B cell (primary cell): Measurements from ENCODE around the gene MLLT3. TPM values are rescaled to one million over a fixed set of nuclear protein-coding genes. Genes with fewer than 3 reads are reported as not detected.

ENCODE experiments used
- ATAC-seq: fragments of 200-7000 bp; cut with Tn5 transposase; one replicate; pipeline ENCODE4 v1.10.0; 2021; ENCODE audit warnings: low read depth, mild to moderate bottlenecking, moderate number of reproducible peaks, moderate library complexity
- CTCF ChIA-PET: fragments of 350-600 bp; sonication (Branson Sonifier 250); formaldehyde crosslinking; loops from one replicate; lab custom pipeline; 2021; ENCODE audit warnings: antibody characterized with exemption, inconsistent platforms; lab: Charles Lee
- POLR2A ChIA-PET: fragments of 350-600 bp; sonication (Branson Sonifier 250); formaldehyde crosslinking; loops from one replicate; lab custom pipeline; 2021; ENCODE audit warnings: antibody characterized with exemption; lab: Charles Lee
- DNase-seq: peaks from one replicate; pipeline ENCODE4 v3.0.0; 2013
- H2AFZ ChIP-seq: 2 replicates; pipeline ENCODE4 v1.6.1; 2012; ENCODE audit warnings: mild to moderate bottlenecking, low read depth, low read length; ENCODE audit not compliant: insufficient read depth, poor library complexity, severe bottlenecking
- H3K27ac ChIP-seq, 2 donors: 1 replicate in 1 of 2; 2 replicates in 1 of 2; pipeline ENCODE4 v1.5.1; 2012 to 2013; ENCODE audit warnings: low read length in 2 of 2, mild to moderate bottlenecking in 2 of 2, moderate library complexity in 1 of 2
- H3K27me3 ChIP-seq, 4 experiments: fragments of 200-600 bp in 1 of 4; sonication (generic) in 1 of 4; replicated peaks in 1 of 4; 1 replicate in 2 of 4; 2 replicates in 2 of 4; pipeline versions ENCODE4 v1.6.1 to v1.7.0; 2013 to 2016; ENCODE audit warnings: low read length in 3 of 4, mild to moderate bottlenecking in 2 of 4, mixed read lengths in 1 of 4, moderate library complexity in 1 of 4; ENCODE audit not compliant: insufficient read depth in 4 of 4, control insufficient read depth in 3 of 4; ENCODE audit errors: control extremely low read depth in 1 of 4
- H3K36me3 ChIP-seq, 2 experiments: replicated peaks in 1 of 2; 1 replicate in 1 of 2; 2 replicates in 1 of 2; pipeline versions ENCODE4 v1.6.1 to v1.7.1; 2013; ENCODE audit warnings: low read length in 1 of 2; ENCODE audit not compliant: insufficient read depth in 2 of 2, control insufficient read depth in 1 of 2; ENCODE audit errors: control extremely low read depth in 1 of 2, extremely low read depth in 1 of 2
- H3K4me1 ChIP-seq, 2 donors: fragments of 200-600 bp in 1 of 2; sonication (generic) in 1 of 2; 1 replicate in 1 of 2; 2 replicates in 1 of 2; pipeline versions ENCODE4 v1.5.1 to v1.6.1; 2013 to 2017; ENCODE audit warnings: low read length in 2 of 2; ENCODE audit not compliant: control insufficient read depth in 2 of 2, insufficient read depth in 2 of 2
- H3K4me2 ChIP-seq: replicated peaks from 2 replicates; pipeline ENCODE3; 2012; ENCODE audit warnings: mild to moderate bottlenecking, low read depth, low read length; ENCODE audit not compliant: poor library complexity, severe bottlenecking
- H3K4me3 ChIP-seq, 5 experiments: fragments of 200-600 bp in 1 of 5; sonication (generic) in 1 of 5; 1 replicate in 3 of 5; 2 replicates in 2 of 5; pipeline versions ENCODE4 v1.5.1 to v1.7.0; 2011 to 2016; ENCODE audit warnings: low read length in 4 of 5, mild to moderate bottlenecking in 4 of 5, low read depth in 2 of 5, control low read depth in 1 of 5, moderate library complexity in 1 of 5; ENCODE audit not compliant: insufficient read depth in 1 of 5; ENCODE audit errors: control extremely low read depth in 1 of 5, extremely low read depth in 1 of 5
- H3K79me2 ChIP-seq: fragments of 200-600 bp; sonication (generic); one replicate; pipeline ENCODE4 v1.6.0; 2016; ENCODE audit warnings: low read length; ENCODE audit not compliant: control insufficient read depth, insufficient read depth
- H3K9ac ChIP-seq: fragments of 200-600 bp; sonication (generic); 2 replicates; pipeline ENCODE4 v1.6.1; 2017; ENCODE audit warnings: mild to moderate bottlenecking, low read length, moderate library complexity
- H3K9me3 ChIP-seq, 3 donors: one replicate each; pipeline versions ENCODE4 v1.6.1 to v1.7.1; 2013; ENCODE audit warnings: low read length in 2 of 3; ENCODE audit not compliant: control insufficient read depth in 2 of 3, insufficient read depth in 1 of 3; ENCODE audit errors: control extremely low read depth in 1 of 3
- H4K20me1 ChIP-seq: 2 replicates; pipeline ENCODE4 v1.6.0; 2012; ENCODE audit warnings: mild to moderate bottlenecking, low read length; ENCODE audit not compliant: insufficient read depth, control insufficient read depth, poor library complexity, severe bottlenecking
- H3K27ac Mint-ChIP-seq: one replicate; pipeline ENCODE4 v1.8.0; 2021; ENCODE audit warnings: mixed read lengths
- H3K27me3 Mint-ChIP-seq: one replicate; pipeline ENCODE4 v1.8.0; 2021; ENCODE audit warnings: mixed read lengths
- H3K4me1 Mint-ChIP-seq: one replicate; pipeline ENCODE4 v1.8.0; 2021; ENCODE audit warnings: mixed read lengths
- H3K4me3 Mint-ChIP-seq: one replicate; pipeline ENCODE4 v1.8.0; 2021; ENCODE audit warnings: mixed read lengths
- H3K9me3 Mint-ChIP-seq: one replicate; pipeline ENCODE4 v1.8.0; 2022; ENCODE audit warnings: mixed read lengths; ENCODE audit not compliant: insufficient read depth
- EZH2 ChIP-seq: IDR thresholded peaks from 2 replicates; pipeline ENCODE4 v1.6.1; 2012; ENCODE audit warnings: borderline replicate concordance, low read depth, mild to moderate bottlenecking, moderate library complexity, low read length; ENCODE audit not compliant: insufficient read depth, poor library complexity, severe bottlenecking
- WGBS: methylation state at CpG from one replicate; pipeline ENCODE4 v1.1.5; 2013; ENCODE audit warnings: missing lambda C conversion rate; ENCODE audit not compliant: insufficient coverage; 5-methylcytosine and 5-hydroxymethylcytosine counted together
- intact Hi-C: fragments of 100-400 bp; cut with micrococcal nuclease; formaldehyde crosslinking; loops from one replicate; pipeline ENCODE4 v1.10.0; 2022
- polyA plus RNA-seq: library from polyadenylated mRNA; depleted of rRNA; stranded (reverse); fragments of >200 nt; gene quantifications from 2 replicates; pipeline ENCODE4 v1.2.3, GENCODE V29; 2012
- total RNA-seq, 2 donors: library from RNA; stranded (reverse); fragments of 120-200 nt in 1 of 2; gene quantifications; 1 replicate in 1 of 2; 2 replicates in 1 of 2; pipeline versions ENCODE4 v1.2.3 to v1.2.4, GENCODE V29; 2013 to 2022
- TF ChIP-seq, protein P1 (sequence below): fragments of 200-600 bp; IDR thresholded peaks from one replicate; pipeline ENCODE4 v1.8.0; 2022; ENCODE audit warnings: antibody characterized with exemption, mild to moderate bottlenecking

Gene MLLT3
- total and polyA plus RNA-seq, 2 donors (not counting 1 experiment from before 2014, with no cell fraction given): 3.4 to 3.6 TPM

DNA sequence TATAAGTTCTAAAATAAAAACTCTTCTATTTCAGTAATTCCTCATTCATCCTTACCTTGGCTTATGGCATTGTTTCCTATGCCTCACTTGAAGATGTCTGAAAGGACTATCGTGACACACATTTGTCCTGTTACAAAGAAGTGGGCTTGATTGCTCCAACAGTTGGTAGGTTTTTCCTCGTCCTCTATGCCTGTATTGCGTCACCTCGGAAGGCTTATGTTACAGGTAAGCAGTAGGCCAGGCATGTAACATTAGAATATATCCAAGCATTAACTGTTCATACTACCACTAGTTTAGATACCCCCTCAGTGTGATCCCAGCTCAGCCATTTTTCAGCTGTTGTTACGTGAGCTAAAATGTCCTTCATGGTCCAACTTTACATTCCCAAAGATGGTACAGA lies 116.7 kb downstream of the MLLT3 start:
- POLR2A ChIA-PET: no interaction called here

DNA sequence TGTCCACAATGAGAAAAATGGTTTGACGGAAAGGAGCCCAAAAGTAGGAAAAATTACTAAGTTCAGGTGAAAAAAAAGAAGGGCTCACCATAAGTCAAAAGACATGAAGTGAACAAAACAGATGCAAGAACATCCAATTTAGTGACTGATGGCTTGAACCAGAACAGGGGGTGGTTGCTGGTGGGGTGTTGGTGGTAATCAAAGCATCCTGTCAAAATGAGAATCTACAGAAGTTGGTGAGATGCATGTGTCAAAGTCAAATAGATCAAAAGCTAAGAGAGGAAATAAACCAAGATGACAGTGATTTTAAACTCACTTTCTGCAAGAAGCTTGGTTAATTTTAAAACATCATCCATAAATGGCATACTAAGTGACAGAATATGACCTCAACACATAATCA lies 117.4 kb downstream of the MLLT3 start:
- TF ChIP-seq EZH2: no peak
- TF ChIP-seq, protein P1, sequence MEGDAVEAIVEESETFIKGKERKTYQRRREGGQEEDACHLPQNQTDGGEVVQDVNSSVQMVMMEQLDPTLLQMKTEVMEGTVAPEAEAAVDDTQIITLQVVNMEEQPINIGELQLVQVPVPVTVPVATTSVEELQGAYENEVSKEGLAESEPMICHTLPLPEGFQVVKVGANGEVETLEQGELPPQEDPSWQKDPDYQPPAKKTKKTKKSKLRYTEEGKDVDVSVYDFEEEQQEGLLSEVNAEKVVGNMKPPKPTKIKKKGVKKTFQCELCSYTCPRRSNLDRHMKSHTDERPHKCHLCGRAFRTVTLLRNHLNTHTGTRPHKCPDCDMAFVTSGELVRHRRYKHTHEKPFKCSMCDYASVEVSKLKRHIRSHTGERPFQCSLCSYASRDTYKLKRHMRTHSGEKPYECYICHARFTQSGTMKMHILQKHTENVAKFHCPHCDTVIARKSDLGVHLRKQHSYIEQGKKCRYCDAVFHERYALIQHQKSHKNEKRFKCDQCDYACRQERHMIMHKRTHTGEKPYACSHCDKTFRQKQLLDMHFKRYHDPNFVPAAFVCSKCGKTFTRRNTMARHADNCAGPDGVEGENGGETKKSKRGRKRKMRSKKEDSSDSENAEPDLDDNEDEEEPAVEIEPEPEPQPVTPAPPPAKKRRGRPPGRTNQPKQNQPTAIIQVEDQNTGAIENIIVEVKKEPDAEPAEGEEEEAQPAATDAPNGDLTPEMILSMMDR: no peak
- CTCF ChIA-PET: no interaction called here
- DNase-seq (no peak), ATAC-seq (no peak)
- Histone ChIP-seq H3K4me1 (peaks cover 3 to 7% of the 10 kb centered on the region in 2 donors), H3K9me3 (no peaks in the 10 kb centered on the region), H3K4me2 (no peak overlapping the region), H3K27ac (no peak overlapping the region), H3K36me3 (no peaks in the 10 kb centered on the region), H3K9ac (no peak overlapping the region), H3K79me2 (no peaks in the 10 kb centered on the region), H3K27me3 (no peaks in the 10 kb centered on the region), H4K20me1 (no peaks in the 10 kb centered on the region), H3K4me3 (no peak overlapping the region), H2AFZ (no peak overlapping the region)
- peaks cover 9% of the 10 kb centered on the region for H3K4me1 Mint-ChIP-seq
- intact Hi-C loops: no loop called here
- no peaks in the 10 kb centered on the region for H3K27me3 Mint-ChIP-seq
- POLR2A ChIA-PET: no interaction called here
- no peak overlapping the region for H3K4me3 Mint-ChIP-seq
- no CpG with 5 or more reads among the region's 1 CpG for WGBS
- H3K27ac Mint-ChIP-seq: no peak overlapping the region
- no peaks in the 10 kb centered on the region for H3K9me3 Mint-ChIP-seq

More for the DNA sequence above, 116.7 kb downstream of the MLLT3 start:
- Histone ChIP-seq H3K27ac (no peak overlapping the region), H3K9ac (no peak overlapping the region), H4K20me1 (no peaks in the 10 kb centered on the region), H3K4me3 (no peak overlapping the region), H2AFZ (no peak overlapping the region), H3K79me2 (no peaks in the 10 kb centered on the region), H3K4me2 (no peak overlapping the region), H3K4me1 (peaks cover 3 to 7% of the 10 kb centered on the region in 2 donors), H3K36me3 (no peaks in the 10 kb centered on the region), H3K27me3 (no peaks in the 10 kb centered on the region), H3K9me3 (peaks cover 0 to 4% (median 0%) of the 10 kb centered on the region in 3 donors)
- WGBS: 90% methylated on average over 5 of the region's 5 CpGs
- TF ChIP-seq, protein P1: no peak
- TF ChIP-seq EZH2: no peak
- intact Hi-C loops: no loop called here
- peaks cover 9% of the 10 kb centered on the region for H3K4me1 Mint-ChIP-seq
- ATAC-seq (no peak), DNase-seq (no peak)
- H3K4me3 Mint-ChIP-seq: no peak overlapping the region
- H3K27ac Mint-ChIP-seq: no peak overlapping the region
- no peaks in the 10 kb centered on the region for H3K9me3 Mint-ChIP-seq
- no peaks in the 10 kb centered on the region for H3K27me3 Mint-ChIP-seq
- CTCF ChIA-PET: no interaction called here
